BE2C (cell line): ENCODE measurements around the gene OLIG2.

Experiments used
- DNase-seq: peaks from one replicate; pipeline ENCODE4 v3.0.0-alpha.2; 2020
- H3K27me3 ChIP-seq: fragments of 250-450 bp; sonication (Bioruptor Pico); 2 replicates; pipeline ENCODE4 v1.5.1; 2020; ENCODE audit warnings: mild to moderate bottlenecking
- H3K36me3 ChIP-seq: fragments of 250-450 bp; sonication (Bioruptor Pico); 2 replicates; pipeline ENCODE4 v1.5.1; 2020; ENCODE audit warnings: mild to moderate bottlenecking
- H3K4me1 ChIP-seq: fragments of 250-450 bp; sonication (Bioruptor Pico); 2 replicates; pipeline ENCODE4 v1.5.1; 2020
- H3K4me3 ChIP-seq: 2 replicates; pipeline ENCODE4 v1.5.1; 2011; ENCODE audit warnings: low read depth, low read length
- H3K9me3 ChIP-seq: fragments of 250-450 bp; sonication (Bioruptor Pico); 2 replicates; pipeline ENCODE4 v1.5.1; 2020
- TF ChIP-seq, protein P1 (sequence below): IDR thresholded peaks from 2 replicates; pipeline ENCODE4 v1.5.1; 2012; ENCODE audit warnings: mild to moderate bottlenecking, low read depth, low read length

Gene OLIG2

DNA sequence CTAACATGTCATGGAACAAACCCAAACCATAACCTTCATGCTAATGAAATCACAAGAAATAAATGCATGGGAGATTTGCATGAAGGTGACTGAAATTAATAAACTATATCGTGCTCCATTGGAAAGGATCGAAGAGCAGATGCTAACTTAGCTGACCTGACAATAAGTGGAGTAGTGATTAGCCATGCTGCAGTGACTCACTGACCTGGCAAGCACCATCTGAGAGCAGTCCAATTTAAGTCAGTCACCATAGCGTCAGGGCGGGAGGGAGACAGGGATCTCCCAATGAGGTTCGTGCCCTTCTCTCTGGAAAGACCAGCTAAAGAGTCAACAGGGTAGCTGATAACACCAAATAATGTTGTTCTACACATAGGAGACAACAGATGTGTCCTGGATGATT lies 21.5 kb downstream of the OLIG2 start:
- no peaks in the 10 kb centered on the region for H3K9me3 ChIP-seq
- H3K27me3 ChIP-seq, result peaks cover 52% of the 10 kb centered on the region
- no peaks in the 10 kb centered on the region for H3K36me3 ChIP-seq
- no peak for DNase-seq
- H3K4me1 ChIP-seq, result no peaks in the 10 kb centered on the region
- no peak overlapping the region for H3K4me3 ChIP-seq
- TF ChIP-seq, protein P1, sequence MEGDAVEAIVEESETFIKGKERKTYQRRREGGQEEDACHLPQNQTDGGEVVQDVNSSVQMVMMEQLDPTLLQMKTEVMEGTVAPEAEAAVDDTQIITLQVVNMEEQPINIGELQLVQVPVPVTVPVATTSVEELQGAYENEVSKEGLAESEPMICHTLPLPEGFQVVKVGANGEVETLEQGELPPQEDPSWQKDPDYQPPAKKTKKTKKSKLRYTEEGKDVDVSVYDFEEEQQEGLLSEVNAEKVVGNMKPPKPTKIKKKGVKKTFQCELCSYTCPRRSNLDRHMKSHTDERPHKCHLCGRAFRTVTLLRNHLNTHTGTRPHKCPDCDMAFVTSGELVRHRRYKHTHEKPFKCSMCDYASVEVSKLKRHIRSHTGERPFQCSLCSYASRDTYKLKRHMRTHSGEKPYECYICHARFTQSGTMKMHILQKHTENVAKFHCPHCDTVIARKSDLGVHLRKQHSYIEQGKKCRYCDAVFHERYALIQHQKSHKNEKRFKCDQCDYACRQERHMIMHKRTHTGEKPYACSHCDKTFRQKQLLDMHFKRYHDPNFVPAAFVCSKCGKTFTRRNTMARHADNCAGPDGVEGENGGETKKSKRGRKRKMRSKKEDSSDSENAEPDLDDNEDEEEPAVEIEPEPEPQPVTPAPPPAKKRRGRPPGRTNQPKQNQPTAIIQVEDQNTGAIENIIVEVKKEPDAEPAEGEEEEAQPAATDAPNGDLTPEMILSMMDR, result no peak

DNA sequence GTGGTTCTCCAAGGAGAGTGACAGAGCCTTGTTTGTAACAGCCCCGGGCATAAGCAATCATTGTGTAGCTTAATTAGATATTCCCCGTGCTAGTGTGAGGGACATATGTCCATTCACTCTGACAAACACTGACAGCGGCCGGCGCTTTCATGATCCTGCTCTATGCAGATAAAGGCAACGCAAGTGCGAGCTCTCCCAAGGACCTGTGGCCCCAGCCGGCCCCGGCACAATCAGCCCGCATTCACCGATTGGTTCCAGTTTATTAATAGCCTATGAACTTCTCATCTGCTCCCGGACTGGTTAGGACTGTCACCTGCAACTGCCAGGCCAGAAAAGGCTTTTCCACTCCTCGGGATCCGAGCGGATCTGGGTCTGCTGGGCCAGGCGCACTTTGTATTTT lies 26.2 kb downstream of the OLIG2 start:
- H3K4me1 ChIP-seq, result no peaks in the 10 kb centered on the region
- DNase-seq, result no peak
- no peaks in the 10 kb centered on the region for H3K36me3 ChIP-seq
- no peak overlapping the region for H3K4me3 ChIP-seq
- TF ChIP-seq, protein P1, result no peak
- H3K9me3 ChIP-seq, result no peaks in the 10 kb centered on the region
- peaks cover 69% of the 10 kb centered on the region for H3K27me3 ChIP-seq

DNA sequence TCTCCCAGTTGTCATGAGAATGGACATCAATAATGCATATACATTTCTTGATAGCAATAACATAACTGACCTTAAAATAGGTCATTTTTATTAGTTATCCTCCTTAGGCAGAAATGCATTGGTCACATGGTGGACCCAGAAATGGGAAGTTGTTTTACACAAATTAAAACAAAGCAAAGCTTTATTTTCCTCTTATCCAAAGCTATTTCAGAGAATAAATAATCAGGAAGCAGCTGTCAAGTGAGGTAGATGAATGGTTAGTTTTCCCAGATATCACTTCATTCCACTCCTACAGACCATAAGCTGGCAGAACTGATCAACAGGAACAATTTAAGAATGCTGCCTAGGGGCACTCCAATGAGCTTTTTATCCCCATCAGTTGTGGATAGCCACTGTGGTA lies 28.2 kb downstream of the OLIG2 start:
- no peaks in the 10 kb centered on the region for H3K4me1 ChIP-seq
- H3K9me3 ChIP-seq, result no peaks in the 10 kb centered on the region
- TF ChIP-seq, protein P1, result no peak
- no peak for DNase-seq
- H3K4me3 ChIP-seq, result no peak overlapping the region
- H3K36me3 ChIP-seq, result no peaks in the 10 kb centered on the region
- peaks cover 55% of the 10 kb centered on the region for H3K27me3 ChIP-seq

DNA sequence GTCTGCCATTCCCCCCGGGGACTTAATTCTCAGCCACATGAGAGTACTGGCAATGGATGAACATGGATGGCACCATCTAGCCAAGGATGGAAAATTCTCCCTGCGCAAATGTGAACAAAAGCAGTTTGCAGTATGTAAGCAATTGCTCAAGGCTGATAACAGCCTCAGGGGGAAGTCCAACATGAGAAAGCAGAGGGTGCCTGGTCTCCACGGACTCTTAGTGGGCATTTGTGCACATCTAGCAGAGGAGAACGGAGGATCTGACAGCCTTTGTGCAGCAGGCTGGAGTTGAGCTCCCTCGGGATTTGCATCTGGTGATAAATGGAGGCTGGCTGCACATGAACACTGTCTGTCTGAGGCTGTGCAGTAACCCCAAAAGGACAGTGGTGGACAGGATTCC lies 30.3 kb downstream of the OLIG2 start:
- Histone ChIP-seq H3K36me3 (no peaks in the 10 kb centered on the region), H3K4me3 (no peak overlapping the region), H3K27me3 (peaks cover 58% of the 10 kb centered on the region), H3K9me3 (no peaks in the 10 kb centered on the region), H3K4me1 (no peaks in the 10 kb centered on the region)
- TF ChIP-seq, protein P1, result no peak
- no peak for DNase-seq

DNA sequence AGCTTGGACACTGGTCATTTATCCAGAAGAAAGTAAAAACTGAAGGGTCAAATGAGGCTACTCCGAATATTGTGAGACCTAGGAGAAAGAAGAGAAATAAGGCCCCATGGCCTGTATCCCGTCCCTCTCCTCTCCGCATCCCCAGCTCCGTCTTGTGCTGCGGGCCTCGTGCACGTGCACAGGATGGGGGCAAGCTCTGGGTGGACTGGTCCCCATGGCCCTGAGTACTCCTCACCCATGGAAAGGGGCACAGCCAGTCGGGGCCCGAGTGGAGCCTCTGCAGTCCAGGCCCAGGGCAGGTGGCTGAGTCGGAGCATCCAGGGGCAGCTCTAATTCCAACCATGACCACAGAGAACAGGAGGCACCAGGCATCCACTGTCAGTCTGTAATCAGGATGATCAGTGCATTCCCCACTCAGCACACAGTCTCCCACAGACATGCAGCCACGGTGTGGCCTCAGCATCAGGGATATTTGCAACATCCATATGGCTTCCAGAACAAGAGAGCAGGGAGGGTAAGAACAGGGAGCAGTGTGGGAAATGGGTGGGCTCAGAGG lies 31.7 kb downstream of the OLIG2 start:
- H3K4me1 ChIP-seq, result no peaks in the 10 kb centered on the region
- H3K9me3 ChIP-seq, result no peaks in the 10 kb centered on the region
- TF ChIP-seq, protein P1, result no peak
- no peaks in the 10 kb centered on the region for H3K36me3 ChIP-seq
- H3K27me3 ChIP-seq, result peaks cover 55% of the 10 kb centered on the region
- H3K4me3 ChIP-seq, result no peak overlapping the region
- DNase-seq, result no peak

DNA sequence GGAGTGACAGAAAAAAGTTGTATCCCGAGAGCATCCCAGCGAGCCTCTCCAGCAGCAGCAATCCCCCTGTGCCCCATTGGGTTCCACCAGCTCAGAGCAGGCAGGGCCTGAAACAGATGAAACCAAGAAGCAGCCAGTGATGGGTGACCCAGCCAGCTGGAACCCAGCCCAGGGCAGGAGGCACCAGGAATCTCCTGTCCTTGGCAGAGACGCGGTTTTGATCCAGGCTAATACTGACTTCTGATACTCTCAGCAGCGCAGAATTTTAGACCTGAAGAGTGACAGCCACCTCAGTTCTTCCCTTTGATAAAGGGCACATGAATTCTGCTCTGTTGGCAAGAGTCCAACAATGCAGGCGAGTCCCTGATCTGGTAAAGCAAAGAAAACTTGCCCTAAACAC lies 32.8 kb downstream of the OLIG2 start:
- no peaks in the 10 kb centered on the region for H3K9me3 ChIP-seq
- no peak overlapping the region for H3K4me3 ChIP-seq
- H3K27me3 ChIP-seq, result peaks cover 48% of the 10 kb centered on the region
- no peaks in the 10 kb centered on the region for H3K36me3 ChIP-seq
- no peak for DNase-seq
- TF ChIP-seq, protein P1, result no peak
- no peaks in the 10 kb centered on the region for H3K4me1 ChIP-seq
